Fibroblast of skin of right biceps (primary cell): ENCODE measurements around the gene HS3ST3A1.
A peak's percentile ranks its signal among the peaks of the same experiment; 100 is the strongest.
"Not testable (repeated sequence)": the region's sequence is repeated elsewhere in the genome, so short reads cannot be mapped to it uniquely, and the experiment has no call there.

ENCODE experiments used
- DNase-seq: peaks from one replicate; pipeline ENCODE4 v3.0.0-alpha.2; 2013

The HS3ST3A1 gene

DNA sequence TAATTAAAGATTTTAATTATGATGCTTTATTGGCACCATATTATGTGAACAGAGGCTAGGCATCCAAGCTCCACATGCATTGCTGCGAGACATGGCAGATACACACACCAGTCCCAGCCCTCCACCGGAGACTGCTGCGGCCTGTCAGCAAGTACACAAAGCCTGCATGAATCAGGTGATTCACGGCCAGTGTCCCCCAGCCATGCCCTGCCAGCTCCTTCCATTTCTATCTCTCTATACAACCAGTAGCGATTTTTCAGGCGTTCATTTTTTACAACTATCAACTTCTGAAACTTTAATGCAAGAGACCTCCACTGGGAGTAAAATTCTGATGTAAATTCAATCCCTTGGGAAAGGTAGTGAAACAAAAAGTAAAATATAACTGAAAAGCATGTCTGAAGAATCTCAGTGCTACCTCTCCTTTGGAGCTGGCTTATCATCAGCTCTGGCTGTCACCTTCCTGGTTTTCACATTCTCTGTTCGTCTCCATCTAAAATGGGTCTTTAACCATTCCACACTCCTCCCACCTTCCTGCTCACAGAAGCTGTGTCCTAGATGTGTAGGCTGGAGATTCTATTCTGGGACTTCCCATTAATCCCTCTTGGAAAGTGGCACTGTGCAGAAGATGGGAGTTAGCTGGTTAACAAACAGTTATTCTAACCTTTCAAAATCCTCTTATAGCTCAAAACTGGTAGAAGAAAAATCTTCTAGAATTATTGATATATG lies 32.2 kb downstream of the HS3ST3A1 start:
- peak; percentile 81 for DNase-seq

DNA sequence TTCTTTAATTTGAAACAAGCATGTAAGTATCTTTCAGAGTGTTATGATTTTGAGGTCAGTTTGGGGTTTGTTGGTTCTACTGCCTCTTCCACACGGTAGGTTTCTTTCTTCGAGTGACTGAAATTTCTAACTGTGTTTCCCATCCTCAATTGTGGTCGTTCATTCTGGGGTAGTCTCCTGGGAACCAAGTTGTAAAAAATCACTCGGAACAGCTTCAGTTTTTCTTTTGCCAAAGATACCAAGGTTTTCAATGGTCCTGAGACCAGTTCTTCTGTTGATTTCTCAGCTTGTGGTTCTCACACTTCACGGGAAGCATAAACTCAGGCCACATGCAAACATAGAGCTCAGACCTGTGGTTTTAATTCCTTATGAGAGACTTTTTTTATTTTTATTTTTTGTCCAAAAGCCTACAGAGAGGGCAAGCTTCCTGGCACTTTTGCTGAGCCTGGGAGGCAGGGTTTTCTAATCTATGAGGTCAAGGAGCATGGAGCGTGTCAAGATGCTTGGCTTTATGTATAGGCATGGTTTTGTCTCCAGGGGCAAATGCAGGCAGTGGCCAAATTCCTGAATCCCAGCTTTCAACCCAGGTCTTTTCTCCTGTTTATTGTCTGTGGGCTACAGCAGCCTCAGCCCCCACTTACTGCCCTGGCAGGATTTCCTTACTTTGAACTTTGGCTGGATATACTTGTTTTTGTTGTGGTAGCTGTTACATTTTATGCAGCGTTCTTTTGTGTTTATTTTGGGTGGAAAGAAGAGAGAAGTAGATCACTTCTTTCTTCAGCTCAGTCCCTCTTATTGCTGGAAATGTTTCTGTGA lies 32.9 kb downstream of the HS3ST3A1 start:
- no peak for DNase-seq

DNA sequence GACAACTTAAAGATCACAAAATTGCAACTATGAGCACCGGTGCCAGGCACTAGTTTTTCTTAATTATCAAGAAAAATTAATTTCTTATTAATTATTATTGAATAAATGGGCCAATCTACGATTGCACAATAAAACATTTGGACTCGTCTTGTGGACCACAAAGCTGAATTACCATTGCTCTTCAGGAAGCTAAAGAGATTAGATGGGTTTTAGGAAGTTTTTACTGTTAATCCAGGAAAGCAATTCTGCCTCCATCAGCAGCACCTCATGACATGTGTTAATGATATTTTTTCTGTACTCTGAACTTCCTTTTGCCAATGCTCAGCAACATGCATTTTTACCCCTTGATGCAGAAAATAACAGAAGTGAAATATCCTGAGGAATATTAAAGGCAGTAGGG lies 37.9 kb downstream of the HS3ST3A1 start:
- DNase-seq: no peak

DNA sequence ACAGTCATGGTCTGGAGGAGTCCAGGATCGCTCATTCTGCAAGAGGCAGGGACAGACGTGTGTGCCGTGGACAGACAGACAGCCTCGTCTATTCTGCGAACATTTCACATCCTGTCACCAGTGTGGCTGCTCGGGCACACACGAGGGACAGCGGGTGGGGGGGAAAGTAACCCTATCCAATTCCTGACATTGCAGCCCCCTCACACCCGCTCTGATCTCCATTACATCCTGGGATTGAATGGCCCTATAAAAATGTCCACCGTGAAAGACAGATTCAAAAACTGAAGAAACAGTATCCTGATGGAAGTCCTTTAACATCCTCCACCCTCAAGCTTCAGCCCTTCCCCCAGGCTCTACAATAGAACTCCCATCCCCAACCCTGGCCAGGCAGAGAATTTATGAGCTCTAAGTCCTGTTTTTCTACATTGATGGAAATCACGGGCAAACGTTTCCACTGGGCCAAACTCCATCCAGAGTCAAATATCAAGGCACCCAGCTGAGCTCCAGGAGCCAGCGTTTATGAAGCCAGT lies 39.4 kb downstream of the HS3ST3A1 start:
- peak; percentile 96 for DNase-seq

DNA sequence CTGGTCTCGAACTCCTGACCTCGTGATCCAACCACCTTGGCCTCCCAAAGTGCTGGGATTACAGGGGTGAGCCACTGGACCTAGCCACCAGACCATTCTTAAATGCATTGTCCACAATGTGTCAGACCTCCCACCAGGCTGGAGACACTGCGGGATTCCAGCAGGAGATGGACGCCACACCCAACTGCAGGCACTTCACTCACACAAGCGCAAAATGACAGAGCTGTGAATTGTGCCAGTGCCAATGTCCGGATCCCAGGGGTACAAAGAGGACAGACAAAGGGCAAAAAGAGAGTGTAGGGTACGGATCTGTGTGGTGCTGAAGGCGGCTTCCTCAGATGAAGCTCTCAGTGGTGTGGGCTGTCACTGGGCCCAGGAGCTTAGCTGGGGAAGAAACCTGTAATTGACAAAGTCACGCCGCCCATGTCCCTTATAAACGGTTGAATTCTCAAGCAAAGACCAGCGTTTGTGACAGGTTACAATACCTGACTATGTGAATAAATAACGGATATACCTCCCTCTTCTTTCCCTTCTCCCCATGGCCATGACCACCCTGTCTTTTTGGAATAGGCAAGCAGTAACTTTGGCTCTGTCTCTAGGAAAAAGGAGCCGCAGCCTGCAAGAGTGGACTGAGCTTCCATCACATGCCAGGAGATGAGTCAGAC lies 40.0 kb downstream of the HS3ST3A1 start:
- DNase-seq: no peak

DNA sequence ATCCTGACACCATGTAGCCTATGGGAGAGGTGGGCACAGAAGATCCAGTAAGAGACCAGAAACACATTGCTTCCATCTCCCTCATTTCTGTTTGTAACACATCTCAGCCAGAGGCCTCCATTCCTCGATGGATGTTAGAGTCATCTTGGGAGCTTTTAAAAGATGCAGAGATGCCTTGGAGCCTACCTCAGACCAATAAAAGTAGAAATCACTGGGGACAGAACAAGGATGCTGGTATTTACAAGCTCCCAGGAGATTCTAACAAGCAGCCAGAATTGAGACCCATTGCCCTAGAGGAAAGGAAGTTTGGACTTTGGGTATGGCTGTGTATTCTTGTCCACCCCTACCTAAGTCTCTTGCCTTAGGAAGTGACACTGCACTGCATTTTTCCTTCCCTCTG lies 40.8 kb downstream of the HS3ST3A1 start:
- DNase-seq: no peak

DNA sequence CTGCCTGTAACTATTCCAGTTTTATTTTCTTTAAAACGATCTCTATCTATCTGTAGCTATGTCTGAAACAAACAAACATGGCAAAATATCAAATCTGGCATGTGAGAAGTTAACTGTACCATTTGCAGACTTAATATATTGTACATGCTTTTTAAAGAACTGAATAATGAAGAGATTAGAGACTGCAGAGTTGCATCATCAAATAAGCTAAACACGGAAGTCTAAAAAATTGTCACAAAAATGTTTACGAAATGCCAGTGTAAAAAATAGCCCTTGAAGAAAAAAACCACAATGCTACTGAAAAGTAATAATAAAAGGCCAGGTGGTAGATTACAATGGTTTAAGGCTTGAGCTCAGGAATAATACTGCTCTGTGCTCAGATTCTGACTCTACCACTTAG lies 43.1 kb downstream of the HS3ST3A1 start:
- DNase-seq: no peak

DNA sequence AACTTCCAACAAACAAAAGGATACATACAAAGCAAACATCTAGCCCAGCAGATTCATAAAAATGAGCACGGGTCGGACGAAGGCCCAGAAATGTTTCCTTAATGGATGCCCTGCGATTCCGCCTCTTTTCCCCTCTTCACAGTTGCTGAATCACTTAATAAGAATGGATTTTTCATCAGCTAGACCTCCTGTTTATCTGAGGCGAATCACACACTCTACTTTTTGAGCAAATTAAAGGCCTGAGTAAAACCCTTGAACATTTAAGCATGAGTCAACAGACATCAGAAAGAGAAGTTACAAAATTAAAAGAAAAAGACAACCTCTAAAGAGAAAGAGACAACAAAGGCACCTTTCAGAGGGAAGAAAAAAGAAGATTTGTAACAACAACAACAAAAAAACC lies 44.7 kb downstream of the HS3ST3A1 start:
- peak; percentile 90 for DNase-seq

DNA sequence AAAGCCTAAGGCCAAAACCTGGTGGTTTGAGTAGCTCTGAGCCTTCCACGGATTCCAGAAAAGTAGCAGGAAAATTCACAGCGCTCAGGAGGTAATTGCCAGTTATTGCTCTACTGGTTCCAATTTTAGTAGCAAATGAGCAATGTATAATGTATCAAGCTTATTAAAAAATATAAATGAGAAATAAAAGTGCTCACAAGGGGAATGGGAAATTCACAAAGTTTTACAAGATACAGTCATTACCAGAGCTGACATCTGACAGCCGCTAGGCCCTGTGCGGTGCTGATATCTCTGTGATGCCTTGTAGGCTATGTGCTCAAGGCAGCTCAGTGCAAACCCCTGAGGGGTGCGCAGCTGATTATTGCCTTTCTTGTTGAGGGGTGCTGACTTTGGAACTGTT lies 47.5 kb downstream of the HS3ST3A1 start:
- no peak for DNase-seq

DNA sequence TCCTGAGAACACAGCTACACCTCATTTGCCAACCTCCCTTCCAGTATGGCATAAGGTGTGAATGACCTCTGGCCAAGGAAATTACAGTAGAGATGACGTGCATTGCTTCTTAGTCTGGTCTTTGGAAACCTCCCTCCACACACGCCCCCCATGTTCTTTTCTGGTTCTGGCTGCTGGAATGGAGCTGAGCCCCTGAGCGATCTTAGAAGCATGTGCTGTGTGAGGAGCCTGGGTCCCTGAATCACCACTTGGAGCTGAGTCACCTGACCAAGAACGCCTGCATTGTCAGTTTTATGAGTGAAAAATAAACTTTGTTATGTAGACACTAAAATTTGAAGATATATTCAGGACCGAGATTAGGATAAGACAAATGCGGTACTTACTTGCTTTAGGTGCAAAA lies 51.4 kb downstream of the HS3ST3A1 start:
- peak; percentile 74 for DNase-seq

DNA sequence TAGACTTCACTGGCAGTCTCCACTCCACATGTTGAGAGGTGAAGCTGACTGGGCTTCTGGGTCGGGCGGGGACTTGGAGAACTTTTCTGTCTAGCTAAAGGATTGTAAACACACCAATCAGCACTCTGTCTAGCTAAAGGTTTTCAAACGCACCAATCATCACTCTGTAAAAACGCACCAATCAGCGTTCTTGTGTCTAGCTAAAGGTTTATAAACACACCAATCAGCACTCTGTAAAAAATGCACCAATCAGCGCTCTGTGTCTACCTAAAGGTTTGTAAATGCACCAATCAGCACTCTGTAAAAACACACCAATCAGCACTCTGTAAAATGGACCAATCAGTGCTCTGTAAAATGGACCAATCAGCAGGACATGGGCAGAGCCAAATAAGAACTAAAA lies 53.2 kb downstream of the HS3ST3A1 start:
- DNase-seq: not testable (repeated sequence)

DNA sequence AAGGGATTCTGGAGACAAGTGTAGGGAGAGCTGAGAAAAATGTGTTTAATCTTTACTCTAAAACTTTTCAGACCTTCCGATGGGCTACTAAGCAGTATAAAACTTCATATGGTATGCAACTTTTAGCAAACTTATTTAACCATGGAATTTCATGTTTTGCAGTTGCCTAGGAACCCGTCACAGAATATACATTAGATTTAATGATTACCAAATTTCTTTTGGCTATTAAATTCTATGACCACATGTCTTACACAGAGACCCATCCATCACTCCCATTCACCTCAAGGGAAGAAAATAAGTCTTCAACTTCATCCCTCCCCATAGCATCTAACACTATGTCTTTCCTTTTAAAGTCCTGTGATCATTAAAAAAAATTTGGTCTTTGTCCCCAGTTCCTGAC lies 54.9 kb downstream of the HS3ST3A1 start:
- no peak for DNase-seq

DNA sequence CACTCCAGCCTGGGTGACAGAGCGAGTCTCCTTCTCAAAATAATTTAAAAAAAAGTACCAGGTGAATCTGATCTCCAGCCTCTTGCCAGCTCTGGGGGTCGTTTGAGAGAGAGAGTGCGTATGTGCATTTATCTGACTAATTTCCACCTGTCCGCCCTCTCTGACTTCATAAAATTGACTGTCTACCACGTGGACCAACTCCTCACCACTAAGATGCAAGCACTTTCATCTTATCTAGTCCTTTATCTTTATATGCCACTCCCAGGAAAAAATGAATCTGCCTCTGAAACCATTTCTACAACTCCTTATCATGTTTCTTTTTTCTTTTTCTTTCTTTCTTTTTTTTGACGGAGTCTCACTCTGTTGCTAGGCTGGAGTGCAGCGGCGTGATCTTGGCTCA lies 55.8 kb downstream of the HS3ST3A1 start:
- no peak for DNase-seq

DNA sequence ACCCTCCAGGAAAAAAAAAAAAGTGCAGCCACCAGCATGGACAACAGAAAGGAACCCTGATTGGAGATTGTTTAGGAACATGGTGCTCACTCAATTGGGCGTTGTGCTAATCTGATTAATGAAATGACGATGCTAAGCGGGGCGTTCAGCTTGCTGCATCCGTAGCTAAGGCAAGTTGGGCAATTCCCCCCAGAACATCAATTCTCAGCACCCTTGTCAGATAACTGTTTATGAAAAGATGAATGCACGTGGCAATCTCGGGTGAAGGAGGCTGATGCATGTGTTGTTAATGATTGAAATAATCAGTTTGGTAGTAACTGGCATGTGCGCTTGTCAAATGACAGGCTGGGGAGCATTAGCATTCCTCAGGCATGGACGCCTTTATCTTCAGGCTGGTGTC lies 57.0 kb downstream of the HS3ST3A1 start:
- no peak for DNase-seq

DNA sequence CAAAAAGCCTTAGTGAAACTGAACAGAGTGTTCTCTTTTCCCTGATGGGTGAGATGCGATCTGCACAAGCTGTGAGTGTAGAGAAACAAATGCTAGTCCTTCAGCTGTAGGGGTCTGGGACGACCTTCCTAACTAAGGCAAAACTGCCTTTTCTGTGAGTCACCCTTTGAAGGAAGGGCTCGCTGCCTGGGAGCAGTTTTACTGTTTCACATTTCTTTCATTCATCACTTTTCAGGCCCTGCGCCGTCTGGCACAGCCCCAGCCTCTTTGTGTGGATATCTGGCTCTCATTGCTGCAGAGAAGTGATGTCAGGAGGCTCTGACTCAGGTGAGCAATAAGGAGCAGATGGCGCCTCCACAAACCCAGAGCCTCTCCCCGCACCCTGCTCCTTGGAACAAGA lies 57.4 kb downstream of the HS3ST3A1 start:
- DNase-seq: peak; percentile 100

DNA sequence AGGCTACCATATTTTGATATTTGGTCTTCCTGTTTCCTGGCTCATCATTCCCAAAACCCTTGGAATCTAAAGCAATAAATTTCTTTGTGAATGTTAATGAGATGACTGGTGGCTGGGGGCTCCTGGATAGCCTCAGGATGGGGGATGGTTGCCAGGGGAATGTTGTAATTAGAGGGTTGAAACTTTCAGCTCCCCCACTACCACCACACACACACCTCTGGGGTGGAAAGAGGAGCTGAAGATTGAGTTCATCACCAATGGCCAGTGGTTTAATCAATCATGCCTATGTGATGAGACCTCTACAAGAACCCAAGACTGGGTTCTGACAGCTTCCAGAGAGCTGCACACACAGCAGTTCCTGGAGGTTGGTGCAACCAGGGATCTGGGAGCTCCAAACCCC lies 59.1 kb downstream of the HS3ST3A1 start:
- DNase-seq: peak; percentile 95

DNA sequence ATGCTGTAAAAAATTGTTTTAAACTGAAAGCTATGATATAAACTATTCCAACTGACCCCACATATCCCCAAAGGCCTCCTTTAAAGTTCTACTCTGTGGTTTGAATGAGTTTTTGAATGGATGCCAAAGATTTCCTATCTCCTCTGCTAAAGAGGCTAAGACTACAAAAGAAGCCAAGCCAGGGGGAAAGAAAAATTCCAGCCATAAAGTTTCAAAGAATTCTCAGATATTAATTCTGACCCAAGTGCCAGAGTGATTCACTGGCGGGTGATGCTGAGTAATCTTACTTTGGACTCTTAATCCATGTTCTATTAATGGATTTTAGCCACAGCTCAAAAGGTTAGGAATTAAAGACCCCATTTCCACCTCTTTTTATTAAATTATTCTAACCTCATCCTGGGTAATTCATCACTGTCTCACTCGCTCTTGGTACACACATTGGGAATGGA lies 60.7 kb downstream of the HS3ST3A1 start:
- DNase-seq: peak; percentile 99

DNA sequence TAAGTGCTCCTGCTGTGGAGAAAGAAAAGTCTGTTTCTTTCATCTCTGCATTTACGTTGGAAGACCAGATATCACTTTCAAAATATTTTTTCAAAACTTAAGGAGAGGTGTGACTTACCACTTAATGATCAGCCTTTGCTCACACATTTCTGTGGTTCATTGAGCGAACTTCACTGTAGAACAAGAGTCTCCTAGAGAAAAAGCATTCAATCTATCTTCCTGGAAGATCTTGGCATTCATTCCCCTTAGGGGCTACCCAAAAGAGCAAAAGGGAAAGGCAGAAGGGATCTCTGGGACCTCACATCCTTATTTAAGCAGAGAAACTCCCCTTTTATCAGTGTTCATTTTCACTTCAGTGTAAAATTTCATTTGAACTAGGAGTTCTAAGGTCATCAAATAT lies 61.2 kb downstream of the HS3ST3A1 start:
- DNase-seq: peak; percentile 78

DNA sequence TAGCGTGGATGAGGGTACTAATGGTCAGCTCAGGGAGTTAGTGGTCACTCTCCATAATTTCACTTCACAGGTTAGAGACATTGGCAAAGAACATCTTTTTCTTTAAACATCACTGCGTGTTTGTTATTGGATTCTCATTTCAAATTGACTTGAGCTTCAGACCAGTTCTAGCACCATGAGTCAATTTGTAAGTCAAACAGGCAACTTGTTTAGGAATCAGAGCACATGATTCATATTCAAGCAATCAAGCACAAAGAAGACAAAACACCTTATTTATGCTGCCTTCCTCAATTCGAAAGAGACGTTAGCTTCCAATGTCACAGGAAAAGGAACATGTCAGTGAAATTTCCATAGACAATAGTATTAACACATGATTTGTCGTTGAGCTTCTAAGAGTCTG lies 62.3 kb downstream of the HS3ST3A1 start:
- no peak for DNase-seq

DNA sequence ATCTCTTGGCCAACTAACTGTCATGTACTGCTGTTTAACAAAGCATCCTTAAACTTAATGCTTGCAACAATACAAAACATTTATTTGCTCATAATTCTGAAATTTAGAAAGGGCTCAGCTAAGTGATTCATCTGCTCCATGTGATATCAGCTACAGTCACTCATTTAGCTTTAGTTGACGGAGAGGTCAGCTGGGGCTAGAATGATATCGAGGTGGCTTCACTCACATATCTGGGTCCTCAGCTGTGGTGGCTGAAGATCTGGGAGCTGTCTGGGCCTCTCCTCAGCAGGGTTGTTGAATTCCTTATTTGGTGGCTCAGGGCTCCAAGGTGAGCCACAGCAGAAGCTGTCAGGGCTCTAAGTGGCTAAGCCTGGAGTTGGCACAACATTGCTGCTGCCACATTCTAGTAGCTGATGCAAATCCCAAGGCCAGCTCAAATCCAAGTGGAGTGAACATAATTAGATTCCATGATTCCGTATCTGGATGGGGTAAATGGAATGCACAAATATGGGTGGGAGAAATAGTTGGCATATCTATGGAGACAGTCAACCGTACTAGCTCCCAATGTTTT lies 62.8 kb downstream of the HS3ST3A1 start:
- DNase-seq: peak; percentile 31

DNA sequence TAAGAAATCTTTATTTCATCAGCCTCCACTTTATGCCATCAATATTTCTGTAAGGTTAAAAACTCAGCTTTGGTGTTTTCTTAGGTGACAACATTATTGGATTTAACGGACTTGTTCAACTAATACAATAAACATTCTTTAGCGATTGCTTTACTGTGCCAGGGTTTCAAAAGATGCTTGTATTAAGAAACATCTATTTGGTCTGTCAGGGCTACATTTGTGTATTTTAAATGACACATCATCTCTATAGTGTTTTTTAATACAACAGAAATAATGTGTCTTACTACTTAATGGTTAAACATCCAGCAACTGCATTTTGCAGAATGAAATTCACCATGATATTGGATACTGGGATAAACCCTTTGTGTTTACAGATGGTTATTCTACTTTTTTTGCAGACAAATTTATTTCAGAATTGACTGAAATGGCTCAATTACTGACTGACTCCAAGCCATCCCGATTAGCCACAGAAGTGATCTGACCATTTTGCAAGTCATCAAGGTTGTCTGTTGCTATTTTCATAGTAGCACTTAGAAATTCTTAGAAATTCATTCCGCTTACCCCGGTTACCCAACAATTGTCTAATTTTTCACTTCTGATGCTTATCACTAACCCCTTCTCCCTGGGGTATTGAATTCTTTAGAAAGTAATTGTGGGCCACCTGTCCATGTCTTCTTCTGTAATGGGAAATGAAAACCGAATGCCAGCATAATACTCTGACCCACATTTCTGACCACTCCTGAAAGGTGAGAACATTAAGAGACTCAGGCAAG lies 63.7 kb downstream of the HS3ST3A1 start:
- DNase-seq: no peak

DNA sequence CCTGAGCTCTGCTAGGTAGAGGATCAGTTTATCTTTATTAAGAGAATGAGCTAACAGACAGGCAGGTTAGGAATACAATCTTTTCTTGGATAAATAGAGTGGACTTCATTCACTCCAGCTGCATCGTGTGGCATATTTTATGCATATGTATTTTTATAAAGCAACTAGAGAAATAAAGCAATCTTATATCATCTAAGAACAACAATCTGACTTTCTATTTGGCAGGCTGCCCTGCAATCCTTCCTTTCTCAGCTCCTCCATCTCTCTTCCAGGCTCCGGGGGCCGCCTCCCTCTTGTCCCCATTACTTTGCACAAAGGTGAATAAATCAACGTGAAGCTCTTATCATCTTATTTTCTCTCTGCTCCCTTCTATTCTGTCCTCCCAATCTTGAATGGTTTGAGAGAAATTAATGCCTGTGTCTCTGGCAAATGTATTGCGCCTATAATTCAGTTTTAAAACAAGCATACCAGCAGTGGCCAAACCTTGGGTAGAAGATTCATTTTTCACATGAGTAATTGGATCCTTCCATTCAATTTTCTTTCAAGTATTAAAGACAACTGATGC lies 64.5 kb downstream of the HS3ST3A1 start:
- no peak for DNase-seq
